ENCODE results near the gene GP1BB.

- no peak for TF ChIP-seq CTCF (IDR thresholded peaks at IDR 0.05)
- TF ChIP-seq POLR2A (IDR thresholded peaks at IDR 0.05): no peak
Measured at GRCh38 chr22:19764636-19765476, 41.5 kb downstream of the GP1BB start.

All from lower leg skin (tissue), 3 donors.